Heart left ventricle (tissue), 16 donors: Measurements from ENCODE around the gene ZCCHC2. TPM values are rescaled to one million over a fixed set of nuclear protein-coding genes. Genes with fewer than 3 reads are reported as not detected.
A peak's percentile ranks its signal among the peaks of the same experiment; 100 is the strongest.

ENCODE experiments used
- ATAC-seq, 4 donors: fragments of 200-7000 bp; cut with Tn5 transposase; one replicate each; pipeline ENCODE4 v1.9.1; 2020 to 2022; ENCODE audit warnings: moderate library complexity in 4 of 4, mild to moderate bottlenecking in 3 of 4, moderate number of reproducible peaks in 1 of 4
- DNase-seq, 5 donors: peaks; one replicate each; pipeline ENCODE4 v3.0.0-alpha.2; 2020
- H3K27ac ChIP-seq, 12 donors: fragments of 200-600 bp; sonication (generic) in 4 of 12; one replicate each; pipeline versions ENCODE4 v1.5.0 to v1.8.0; 2016 to 2022; ENCODE audit warnings: mild to moderate bottlenecking in 2 of 12
- H3K27me3 ChIP-seq, 9 donors: fragments of 200-600 bp; sonication (generic) in 2 of 9; one replicate each; pipeline versions ENCODE4 v1.5.1 to v1.8.0; 2016 to 2022; ENCODE audit warnings: mild to moderate bottlenecking in 3 of 9
- H3K36me3 ChIP-seq, 9 donors: fragments of 200-600 bp; sonication (generic) in 2 of 9; one replicate each; pipeline versions ENCODE4 v1.5.0 to v1.8.0; 2018 to 2022; ENCODE audit warnings: mild to moderate bottlenecking in 2 of 9
- H3K4me1 ChIP-seq, 12 donors: fragments of 200-600 bp; sonication (generic) in 4 of 12; one replicate each; pipeline versions ENCODE4 v1.5.0 to v1.8.0; 2016 to 2022; ENCODE audit warnings: mild to moderate bottlenecking in 3 of 12
- H3K4me3 ChIP-seq, 12 donors: fragments of 200-600 bp; sonication (generic) in 4 of 12; one replicate each; pipeline versions ENCODE4 v1.5.0 to v1.8.0; 2017 to 2022; ENCODE audit warnings: mild to moderate bottlenecking in 9 of 12, moderate library complexity in 4 of 12
- H3K9me3 ChIP-seq, 12 donors: fragments of 200-600 bp; sonication (generic) in 4 of 12; one replicate each; pipeline versions ENCODE4 v1.5.0 to v1.8.0; 2016 to 2022; ENCODE audit warnings: mild to moderate bottlenecking in 1 of 12
- POLR2A ChIP-seq, 2 donors: fragments of 450-650 bp; IDR thresholded peaks; one replicate each; pipeline ENCODE4 v1.6.1; 2017; ENCODE audit warnings: antibody characterized with exemption in 2 of 2, mild to moderate bottlenecking in 2 of 2, moderate library complexity in 2 of 2
- WGBS, 4 donors: extraction: QIAGEN DNeasy Blood & Tissue Kit in 2 of 4; methylation state at CpG; one replicate each; pipeline versions ENCODE4 v1.1.5 to v1.1.7; 2013 to 2018; 5-methylcytosine and 5-hydroxymethylcytosine counted together
- intact Hi-C, 10 donors: fragments of 100-400 bp; cut with DNase I; formaldehyde crosslinking; loops; one replicate each; pipeline versions ENCODE4 v1.11.1 to v1.14.2; 2022
- polyA plus RNA-seq, 2 donors: library from polyadenylated mRNA; stranded (reverse); fragments of 200-250 nt; gene quantifications; one replicate each; pipeline ENCODE4 v1.2.3, GENCODE V29; 2013
- total RNA-seq, 9 donors: library from RNA; depleted of rRNA in 2 of 9; stranded (reverse); fragments of >200 nt in 2 of 9; fragmentation: NEBNext Ultra II Directional in 3 of 9; extraction: Animal tissue kit (Norgen Biotek cat#: 25700) in 3 of 9; gene quantifications; one replicate each; pipeline versions ENCODE4 v1.1.0 to v1.2.4, GENCODE V29; 2016 to 2023
- TF ChIP-seq, protein P1 (sequence below), 12 donors: fragments of 200-600 bp; sonication (generic) in 4 of 12; IDR thresholded peaks; one replicate each; pipeline versions ENCODE4 v1.5.0 to v1.8.0; 2018 to 2022; ENCODE audit warnings: antibody characterized with exemption in 12 of 12, mild to moderate bottlenecking in 5 of 12
- donor health status: ischemic (EF 13 %, LVEDD 7.1; RV severe dilation, severe dysfunction).
- donor health status: healthy with polysubstance abuse.
- donor health status: DM: no; HTN: yes; CAD: no.
- donor health status: DM: no; HTN: no; CAD: no.
- donor health status: ischemic (EF 25% LVEDD 6.9; RV normal size, moderate dysfunction).
- donor health status: ischemic (EF 25% LVEDD 5.7; RV mildly dilated, moderate dysfunction).
- donor health status: healthy.
- donor health status: DM: yes; HTN: yes; CAD: no.
- donor health status: ischemic (EF 35%, LVEDD 5.7; RV mildly dilated, moderate dysfunction).
- donor health status: nonischemic (EF 11% LVEDD 7.7; RV severe dilation, severe dysfunction).
- donor health status: DM: yes; HTN: yes; CAD: no.
- donor health status: PGD.
- donor health status: ischemic (EF 29% LVEDD 5.4; RV normal size, mild dysfunction).
- donor health status: nonischemic (EF 23%, LVEDD 6.1; RV moderate dilation, normal function).

The ZCCHC2 gene
- total and polyA plus RNA-seq, 11 donors, result 5.6 to 27.5 (median 18.6) TPM

DNA sequence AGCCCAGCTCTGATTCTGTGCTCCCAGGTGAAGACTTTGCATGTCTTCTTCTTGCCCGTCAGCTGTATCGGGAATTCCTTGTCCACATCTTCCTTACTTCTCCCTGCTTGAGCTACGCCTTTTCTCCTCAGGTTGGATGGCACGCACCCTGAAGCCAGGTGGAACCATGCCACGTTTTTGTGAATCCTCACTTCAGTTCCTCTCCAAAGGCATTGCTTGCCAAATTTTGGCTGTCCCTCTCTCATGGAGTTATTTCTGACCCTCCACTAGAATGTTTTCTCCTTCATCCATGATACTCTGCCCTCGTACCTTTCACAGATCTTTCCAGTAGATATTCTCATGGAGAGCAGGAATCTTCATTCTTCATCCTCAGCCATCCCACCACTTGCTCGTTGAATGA lies 20.2 kb downstream of the ZCCHC2 start:
- no peak overlapping the region for H3K4me3 ChIP-seq
- DNase-seq (no peak), ATAC-seq (no peak)
- H3K27ac ChIP-seq, result no peak overlapping the region
- no peaks in the 10 kb centered on the region for H3K27me3 ChIP-seq
- peaks cover 0 to 86% (median 82%) of the 10 kb centered on the region in 9 donors for H3K36me3 ChIP-seq
- no peaks in the 10 kb centered on the region for H3K9me3 ChIP-seq
- peaks cover 0 to 8% (median 0%) of the 10 kb centered on the region in 12 donors for H3K4me1 ChIP-seq
- TF ChIP-seq, protein P1, sequence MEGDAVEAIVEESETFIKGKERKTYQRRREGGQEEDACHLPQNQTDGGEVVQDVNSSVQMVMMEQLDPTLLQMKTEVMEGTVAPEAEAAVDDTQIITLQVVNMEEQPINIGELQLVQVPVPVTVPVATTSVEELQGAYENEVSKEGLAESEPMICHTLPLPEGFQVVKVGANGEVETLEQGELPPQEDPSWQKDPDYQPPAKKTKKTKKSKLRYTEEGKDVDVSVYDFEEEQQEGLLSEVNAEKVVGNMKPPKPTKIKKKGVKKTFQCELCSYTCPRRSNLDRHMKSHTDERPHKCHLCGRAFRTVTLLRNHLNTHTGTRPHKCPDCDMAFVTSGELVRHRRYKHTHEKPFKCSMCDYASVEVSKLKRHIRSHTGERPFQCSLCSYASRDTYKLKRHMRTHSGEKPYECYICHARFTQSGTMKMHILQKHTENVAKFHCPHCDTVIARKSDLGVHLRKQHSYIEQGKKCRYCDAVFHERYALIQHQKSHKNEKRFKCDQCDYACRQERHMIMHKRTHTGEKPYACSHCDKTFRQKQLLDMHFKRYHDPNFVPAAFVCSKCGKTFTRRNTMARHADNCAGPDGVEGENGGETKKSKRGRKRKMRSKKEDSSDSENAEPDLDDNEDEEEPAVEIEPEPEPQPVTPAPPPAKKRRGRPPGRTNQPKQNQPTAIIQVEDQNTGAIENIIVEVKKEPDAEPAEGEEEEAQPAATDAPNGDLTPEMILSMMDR (IDR thresholded peaks at IDR 0.05), result no peak
- no peak for TF ChIP-seq POLR2A (IDR thresholded peaks at IDR 0.05)
- intact Hi-C loops, result no loop called here
- 69 to 77% (median 75%) methylated on average over 7 of the region's 7 CpGs for WGBS, 4 donors

DNA sequence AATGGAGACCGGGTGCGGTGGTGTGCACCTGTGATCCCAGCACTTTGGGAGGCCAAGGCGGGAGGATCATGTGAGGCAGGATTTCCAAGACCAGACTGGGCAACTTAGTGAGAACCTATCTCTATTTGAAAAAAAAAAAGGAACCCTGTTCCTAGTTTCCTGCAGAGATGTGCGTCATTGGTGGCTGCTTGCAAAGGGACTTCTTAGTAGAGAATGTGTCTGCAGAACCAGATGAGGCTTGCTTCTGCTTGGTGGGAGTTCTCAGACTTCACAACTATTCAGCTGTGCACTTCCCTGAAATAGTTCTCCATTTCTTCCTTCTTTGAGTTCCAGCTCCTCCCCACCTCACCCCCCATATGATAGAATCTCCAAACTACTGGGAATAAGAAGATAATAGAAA lies 22.3 kb downstream of the ZCCHC2 start:
- Histone ChIP-seq H3K27me3 (no peaks in the 10 kb centered on the region), H3K36me3 (peaks cover 0 to 98% (median 87%) of the 10 kb centered on the region in 9 donors), H3K4me3 (no peak overlapping the region), H3K27ac (peak overlapping the region in 1 of 12 donors; percentile 32), H3K9me3 (no peaks in the 10 kb centered on the region), H3K4me1 (peaks cover 0 to 17% (median 1%) of the 10 kb centered on the region in 12 donors)
- DNase-seq, result peak in 1 of 5 donors; percentile 29
- intact Hi-C loops, result no loop called here
- WGBS, 4 donors, result 86 to 96% (median 93%) methylated on average over 4 of the region's 4 CpGs
- peak in 3 of 4 donors; percentile 42 to 71 (median 62) for ATAC-seq
- TF ChIP-seq, protein P1 (IDR thresholded peaks at IDR 0.05), result no peak
- TF ChIP-seq POLR2A (IDR thresholded peaks at IDR 0.05), result no peak

DNA sequence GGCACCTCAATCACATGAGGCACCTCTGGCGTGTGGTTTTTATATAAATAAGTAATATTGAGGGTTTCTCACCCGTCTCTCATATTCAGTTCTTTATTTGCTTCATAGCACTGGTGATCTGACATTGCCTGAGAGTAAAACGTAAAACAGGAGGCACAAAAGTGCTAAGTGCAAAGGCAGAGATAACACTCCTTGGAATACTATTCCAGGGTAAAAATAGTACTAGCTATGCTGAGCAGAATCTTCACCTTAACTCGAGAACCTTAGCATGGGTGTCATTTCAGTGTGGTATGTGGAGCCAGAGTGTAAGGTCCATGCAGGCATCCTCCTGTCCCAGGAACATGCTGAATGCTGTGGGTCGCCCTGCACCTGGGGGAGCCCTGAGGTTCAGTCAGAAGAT lies 26.9 kb downstream of the ZCCHC2 start:
- Histone ChIP-seq H3K27ac (no peak overlapping the region), H3K36me3 (peaks cover 0 to 95% (median 79%) of the 10 kb centered on the region in 9 donors), H3K4me1 (peaks cover 0 to 16% (median 5%) of the 10 kb centered on the region in 12 donors), H3K9me3 (no peaks in the 10 kb centered on the region), H3K4me3 (no peak overlapping the region), H3K27me3 (no peaks in the 10 kb centered on the region)
- intact Hi-C loops, result no loop called here
- 64 to 86% (median 69%) methylated on average over 5 of the region's 5 CpGs for WGBS, 4 donors
- DNase-seq (no peak), ATAC-seq (peak; percentile 50 to 72 (median 60))
- no peak for TF ChIP-seq POLR2A (IDR thresholded peaks at IDR 0.05)
- TF ChIP-seq, protein P1 (IDR thresholded peaks at IDR 0.05), result no peak

DNA sequence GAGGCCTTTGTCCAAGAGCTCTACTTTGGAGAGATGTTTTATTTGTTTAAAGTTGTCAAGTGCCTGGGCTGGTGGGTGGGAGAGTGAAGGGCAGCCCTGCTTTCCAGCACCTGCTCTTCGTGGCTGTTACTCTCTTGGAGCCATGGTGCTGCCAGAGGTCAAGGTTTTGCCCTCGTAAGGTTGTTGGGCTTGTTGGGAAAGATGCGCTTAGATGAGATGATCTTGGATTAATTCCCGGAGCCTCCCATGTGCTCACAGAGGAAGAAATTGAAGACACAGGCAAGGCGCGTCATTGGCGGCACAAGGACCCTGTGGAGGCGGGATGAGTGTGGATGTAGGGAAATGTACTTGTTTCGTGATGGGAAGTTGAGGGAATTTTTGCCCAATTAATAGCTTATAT lies 27.9 kb downstream of the ZCCHC2 start:
- WGBS, 4 donors, result 84 to 91% (median 86%) methylated on average over 9 of the region's 9 CpGs
- ATAC-seq, result no peak
- TF ChIP-seq, protein P1 (IDR thresholded peaks at IDR 0.05), result no peak
- DNase-seq, result no peak
- Histone ChIP-seq H3K36me3 (peaks cover 0 to 95% (median 78%) of the 10 kb centered on the region in 9 donors), H3K27ac (no peak overlapping the region), H3K4me1 (peaks cover 0 to 16% (median 5%) of the 10 kb centered on the region in 12 donors), H3K27me3 (no peaks in the 10 kb centered on the region), H3K4me3 (no peak overlapping the region), H3K9me3 (no peaks in the 10 kb centered on the region)
- intact Hi-C loops, result no loop called here
